Mucosa of descending colon (tissue), 3 donors: Measurements from ENCODE around the gene SPIRE2. TPM values are rescaled to one million over a fixed set of nuclear protein-coding genes. Genes with fewer than 3 reads are reported as not detected.
A peak's percentile ranks its signal among the peaks of the same experiment; 100 is the strongest.

ENCODE experiments used
- ATAC-seq: fragments of 200-7000 bp; cut with Tn5 transposase; one replicate; pipeline ENCODE4 v1.9.1; 2020; ENCODE audit warnings: mild to moderate bottlenecking, moderate library complexity
- DNase-seq, 3 donors: peaks; one replicate each; pipeline ENCODE4 v3.0.0-alpha.2; 2020
- H3K36me3 ChIP-seq: fragments of 200-600 bp; one replicate; pipeline ENCODE4 v1.8.0; 2021; ENCODE audit warnings: low read depth, mild to moderate bottlenecking
- H3K4me1 ChIP-seq: fragments of 200-600 bp; one replicate; pipeline ENCODE4 v1.8.0; 2021; ENCODE audit warnings: low read depth, mild to moderate bottlenecking
- H3K4me3 ChIP-seq: fragments of 200-600 bp; one replicate; pipeline ENCODE4 v1.8.0; 2021; ENCODE audit warnings: mild to moderate bottlenecking
- H3K9me3 ChIP-seq: fragments of 200-600 bp; one replicate; pipeline ENCODE4 v1.8.0; 2021; ENCODE audit warnings: mild to moderate bottlenecking
- CTCF ChIP-seq: fragments of 200-600 bp; IDR thresholded peaks from one replicate; pipeline ENCODE4 v1.8.0; 2022; ENCODE audit warnings: antibody characterized with exemption, mild to moderate bottlenecking
- intact Hi-C, 2 donors: fragments of 100-400 bp; cut with DNase I in 1 of 2; cut with micrococcal nuclease in 1 of 2; formaldehyde crosslinking; loops; one replicate each; pipeline versions ENCODE4 v1.11.0 to v1.11.1; 2022; cut with DNase I, micrococcal nuclease
- total RNA-seq, 3 donors: library from RNA; stranded (reverse); fragmentation: NEBNext Ultra II Directional in 2 of 3; extraction: Animal tissue kit (Norgen Biotek cat#: 25700) in 2 of 3; gene quantifications; one replicate each; pipeline versions ENCODE4 v1.2.1 to v1.2.4, GENCODE V29; 2021 to 2023
- donor health status: DM: no; HTN: no; CAD: no; lungs with moderate emphysema.
- donor health status: DM: no; HTN: no; CAD: no.
- donor health status: DM: no; HTN: yes; CAD: no.

Gene SPIRE2
- total RNA-seq, 3 donors from 2014 or later = 52.5 to 118 (median 84.2) TPM

- no peaks in the 10 kb centered on the region for H3K36me3 ChIP-seq
- intact Hi-C loops = no loop called here
- ATAC-seq (peak; percentile 80), DNase-seq (peak; percentile 64 to 93 (median 92))
- no peak for TF ChIP-seq CTCF
- no peaks in the 10 kb centered on the region for H3K9me3 ChIP-seq
- H3K4me1 ChIP-seq = peaks cover 30% of the 10 kb centered on the region
- no peak overlapping the region for H3K4me3 ChIP-seq
Observed at GRCh38 chr16:89917773-89918452, 89.6 kb downstream of the SPIRE2 start.

- H3K36me3 ChIP-seq = no peaks in the 10 kb centered on the region
- no peaks in the 10 kb centered on the region for H3K9me3 ChIP-seq
- peak; percentile 17 for TF ChIP-seq CTCF
- intact Hi-C loops = no loop called here
- ATAC-seq (peak; percentile 1), DNase-seq (peak in 2 of 3 donors; percentile 22 to 50)
- H3K4me3 ChIP-seq = no peak within 1 kb of the TSS
- H3K4me1 ChIP-seq = peaks cover 33% of the 10 kb centered on the region
Observed at GRCh38 chr16:89918453-89919347, 90.4 kb downstream of the SPIRE2 start, which contains the start of gene MC1R. Gene MC1R (plus strand): TSS chr16:89918862. CDS start chr16:89919259, 397 bp downstream.

- H3K36me3 ChIP-seq = no peaks in the 10 kb centered on the region
- intact Hi-C loops = no loop called here
- ATAC-seq = no peak
- H3K4me1 ChIP-seq = peaks cover 37% of the 10 kb centered on the region
- no peaks in the 10 kb centered on the region for H3K9me3 ChIP-seq
- H3K4me3 ChIP-seq = no peak overlapping the region
- no peak for TF ChIP-seq CTCF
- DNase-seq = peak in 2 of 3 donors; percentile 19 to 51
Observed at GRCh38 chr16:89919535-89920406, 91.5 kb downstream of the SPIRE2 start.

GRCh38 chr16:89920723-89921122, 92.4 kb downstream of the SPIRE2 start:
- H3K4me1 ChIP-seq = peaks cover 40% of the 10 kb centered on the region

More at GRCh38 chr16:89920723-89921122, 92.4 kb downstream of the SPIRE2 start:
- no peaks in the 10 kb centered on the region for H3K9me3 ChIP-seq
- no peaks in the 10 kb centered on the region for H3K36me3 ChIP-seq
- H3K4me3 ChIP-seq = no peak overlapping the region
- DNase-seq = peak in 1 of 3 donors; percentile 47
- intact Hi-C loops = no loop called here
- TF ChIP-seq CTCF = no peak
- no peak for ATAC-seq

Other genes with a start within 250 kb of the SPIRE2 start
- gene DPEP1, start 214.8 kb upstream of the SPIRE2 start, total RNA-seq = 1 to 10 TPM in 1 of 3 donors, under 1 TPM in 1, not detected in 1; 0.28 to 2.0 TPM
- gene CHMP1A, start 170.8 kb upstream of the SPIRE2 start, total RNA-seq = 100 to 1,000 TPM; 104 to 163 (median 108) TPM
- gene SPATA33, start 170.6 kb upstream of the SPIRE2 start, total RNA-seq = 10 to 100 TPM in 2 of 3 donors, 1 to 10 TPM in 1; 8.0 to 11.0 (median 10.7) TPM
- gene CDK10, start 141.8 kb upstream of the SPIRE2 start, total RNA-seq = 100 to 1,000 TPM in 1 of 3 donors, 10 to 100 TPM in 2; 90.8 to 163 (median 94.5) TPM
- 10 to 100 TPM; 12.5 to 21.7 (median 14.4) TPM for gene SPATA2L, start 126.8 kb upstream of the SPIRE2 start, total RNA-seq
- gene VPS9D1, start 107.6 kb upstream of the SPIRE2 start, total RNA-seq = 10 to 100 TPM; 15.3 to 20.6 (median 16.4) TPM
- gene ZNF276, start 106.9 kb upstream of the SPIRE2 start, total RNA-seq = 10 to 100 TPM; 30.5 to 50.4 (median 31.6) TPM
- 10 to 100 TPM; 13.1 to 27.7 (median 16.3) TPM for gene FANCA, start 11.8 kb upstream of the SPIRE2 start, total RNA-seq
- gene TCF25, start 45.1 kb downstream of the SPIRE2 start, total RNA-seq = 100 to 1,000 TPM; 179 to 217 (median 212) TPM
- 1 to 10 TPM; 4.1 to 4.8 (median 4.3) TPM for gene MC1R, start 90.4 kb downstream of the SPIRE2 start, total RNA-seq
- gene TUBB3, start 94.9 kb downstream of the SPIRE2 start, total RNA-seq = 10 to 100 TPM in 1 of 3 donors, 1 to 10 TPM in 2; 1.8 to 26.8 (median 7.5) TPM
- 10 to 100 TPM; 25.2 to 45.4 (median 31.9) TPM for gene DEF8, start 120.3 kb downstream of the SPIRE2 start, total RNA-seq
- gene DBNDD1, start 191.0 kb downstream of the SPIRE2 start, total RNA-seq = 1 to 10 TPM; 1.7 to 3.0 (median 2.0) TPM
- gene PRDM7, start 248.9 kb downstream of the SPIRE2 start, total RNA-seq = not detected